ENCODE measurements around the gene IFNA17.
"Not testable (repeated sequence)": the region's sequence is repeated elsewhere in the genome, so short reads cannot be mapped to it uniquely, and the experiment has no call there.

The IFNA17 gene

DNA sequence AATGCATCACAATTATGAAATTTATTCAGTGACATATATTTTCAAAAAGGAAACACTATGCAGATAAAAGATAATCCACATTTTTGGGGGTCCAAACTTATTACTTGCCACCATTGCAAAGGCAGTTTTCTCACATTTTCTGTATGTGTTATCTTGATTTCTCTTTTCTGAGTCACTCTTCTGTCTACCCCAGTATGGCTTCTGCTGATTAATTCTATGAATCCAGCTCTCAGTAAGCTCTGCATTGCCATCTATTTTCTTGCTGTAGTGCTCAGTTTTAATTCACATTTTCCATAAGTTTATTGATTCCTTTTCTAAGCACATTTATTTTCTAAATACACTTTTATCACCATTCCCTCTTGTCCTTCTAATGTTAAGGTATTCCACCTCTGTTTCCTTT lies 22.8 kb downstream of the IFNA17 start:
- ATAC-seq = no peak
- TF ChIP-seq ARNTL (CRISPR knock-in tag; IDR thresholded peaks at IDR 0.05; ENCODE audit: borderline replicate concordance, low read depth) = no peak
- TF ChIP-seq, protein P1, sequence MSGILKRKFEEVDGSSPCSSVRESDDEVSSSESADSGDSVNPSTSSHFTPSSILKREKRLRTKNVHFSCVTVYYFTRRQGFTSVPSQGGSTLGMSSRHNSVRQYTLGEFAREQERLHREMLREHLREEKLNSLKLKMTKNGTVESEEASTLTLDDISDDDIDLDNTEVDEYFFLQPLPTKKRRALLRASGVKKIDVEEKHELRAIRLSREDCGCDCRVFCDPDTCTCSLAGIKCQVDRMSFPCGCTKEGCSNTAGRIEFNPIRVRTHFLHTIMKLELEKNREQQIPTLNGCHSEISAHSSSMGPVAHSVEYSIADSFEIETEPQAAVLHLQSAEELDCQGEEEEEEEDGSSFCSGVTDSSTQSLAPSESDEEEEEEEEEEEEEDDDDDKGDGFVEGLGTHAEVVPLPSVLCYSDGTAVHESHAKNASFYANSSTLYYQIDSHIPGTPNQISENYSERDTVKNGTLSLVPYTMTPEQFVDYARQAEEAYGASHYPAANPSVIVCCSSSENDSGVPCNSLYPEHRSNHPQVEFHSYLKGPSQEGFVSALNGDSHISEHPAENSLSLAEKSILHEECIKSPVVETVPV (CRISPR knock-in tag; IDR thresholded peaks at IDR 0.05) = no peak
- TF ChIP-seq TCF4 (CRISPR knock-in tag; IDR thresholded peaks at IDR 0.05; ENCODE audit: borderline replicate concordance) = no peak

DNA sequence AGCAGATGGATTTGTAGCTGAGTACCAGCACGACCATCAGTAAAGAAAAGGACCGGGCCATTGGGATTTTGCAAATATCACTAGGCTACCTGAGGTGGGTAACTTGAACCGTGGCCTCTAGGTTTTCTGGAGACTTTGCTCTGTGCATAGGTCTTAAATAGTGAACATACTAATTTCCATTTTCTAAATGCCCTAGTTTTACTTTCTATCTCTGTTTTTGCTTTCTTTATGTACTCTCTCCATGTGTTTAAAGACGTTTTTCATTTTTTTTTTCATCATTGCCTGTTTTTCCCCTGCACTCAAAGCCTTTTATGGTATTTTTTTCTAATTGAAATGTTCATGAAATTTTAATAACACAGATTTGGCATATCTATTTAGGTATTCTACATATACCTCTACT lies 25.9 kb downstream of the IFNA17 start, which contains the start of gene IFNA7:
IFNA7 (minus strand) TSS at position 101 of the 400 bp plus-strand sequence; CDS start at position 61, 40 bp downstream.
- not testable (repeated sequence) for ATAC-seq

GRCh38 chr9:21194867-21195776 lies 32.9 kb downstream of the IFNA17 start:
- peak; percentile 96 for ATAC-seq

DNA sequence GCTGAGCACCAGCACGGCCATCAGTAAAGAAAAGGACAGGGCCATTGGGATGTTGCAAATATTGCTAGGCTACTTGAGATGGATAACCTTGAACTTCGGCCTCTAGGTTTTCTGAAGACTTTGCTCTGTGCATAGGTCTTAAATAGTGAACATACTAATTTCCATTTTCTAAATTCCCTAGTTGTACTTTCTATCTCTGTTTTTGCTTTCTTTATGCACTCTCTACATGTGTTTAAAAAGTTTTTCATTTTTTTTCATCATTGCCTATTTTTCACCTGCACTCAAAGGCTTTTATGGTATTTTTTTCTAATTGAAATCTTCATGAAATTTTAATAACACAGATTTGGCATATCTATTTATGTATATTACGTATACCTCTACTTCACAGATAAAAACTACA lies 40.5 kb downstream of the IFNA17 start, which contains the start of gene IFNA4:
IFNA4 (minus strand) TSS at position 101 of the 400 bp plus-strand sequence; CDS start at position 45, 56 bp downstream.
- ATAC-seq = not testable (repeated sequence)

GRCh38 chr9:21182810-21183736 lies 44.9 kb downstream of the IFNA17 start:
- peak; percentile 92 for ATAC-seq

Measured in SK-N-SH treated with all-trans-retinoic acid at 6 μM for 48 hours (cell line).